Stimulated activated naive CD8-positive, alpha-beta T cell treated with anti-CD3 and anti-CD28 coated beads, Interleukin-15, Interleukin-2, amounts not matched to agents 100 ng/mL and 50 ng/mL, for 24 hours (primary cell): ENCODE results near the gene ANKRD12.

Experiments used
- H3K27ac Mint-ChIP-seq: one replicate; pipeline ENCODE4 v1.8.0; 2021; ENCODE audit warnings: mild to moderate bottlenecking, mixed read lengths
- H3K27me3 Mint-ChIP-seq: one replicate; pipeline ENCODE4 v1.8.0; 2021; ENCODE audit warnings: mixed read lengths
- H3K36me3 Mint-ChIP-seq: one replicate; pipeline ENCODE4 v1.8.0; 2021; ENCODE audit warnings: low read depth, mixed read lengths
- H3K4me1 Mint-ChIP-seq: one replicate; pipeline ENCODE4 v1.8.0; 2021; ENCODE audit warnings: low read depth, mixed read lengths
- H3K4me3 Mint-ChIP-seq: one replicate; pipeline ENCODE4 v1.8.0; 2021; ENCODE audit warnings: mild to moderate bottlenecking, mixed read lengths
- H3K9me3 Mint-ChIP-seq: one replicate; pipeline ENCODE4 v1.8.0; 2021; ENCODE audit warnings: mixed read lengths

The ANKRD12 gene

DNA sequence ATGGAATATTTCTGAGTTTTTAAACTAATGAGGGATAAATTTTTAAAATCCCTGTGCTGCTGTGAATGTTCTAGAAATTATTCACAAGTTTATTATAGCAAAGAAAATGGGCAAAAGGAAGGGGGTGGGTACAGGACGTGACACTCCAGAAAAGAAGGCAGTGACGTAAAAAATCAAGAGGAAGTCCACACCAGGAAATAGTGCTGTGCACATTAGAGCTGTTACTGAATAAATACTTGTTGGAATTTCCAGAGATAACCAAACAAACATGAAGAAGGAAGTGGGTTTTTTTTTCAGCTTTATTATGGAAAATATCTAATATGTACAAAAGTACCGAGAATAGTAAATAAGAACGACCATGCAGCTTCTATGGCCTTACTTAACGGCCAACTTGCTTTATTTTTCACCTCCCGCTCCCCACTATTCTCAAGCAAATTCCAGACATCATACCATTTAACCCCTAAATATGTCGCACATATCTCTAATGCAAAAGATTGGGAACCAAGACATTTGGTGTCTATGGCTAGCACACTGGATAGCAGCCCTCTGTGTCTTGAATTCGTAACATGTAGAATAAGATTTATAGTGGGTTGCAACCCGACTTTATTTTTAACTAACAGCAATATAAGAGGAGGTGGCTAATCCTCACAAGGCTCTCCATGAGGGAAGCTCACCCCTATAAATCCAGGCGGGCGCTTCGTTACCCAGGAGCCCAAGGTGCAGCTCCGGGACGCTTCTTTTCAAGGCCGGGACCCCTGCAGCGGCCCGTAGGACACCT, 34.7 kb upstream of the ANKRD12 start:
- Mint-ChIP-seq H3K36me3 (peaks cover 40% of the 10 kb centered on the region), H3K9me3 (no peaks in the 10 kb centered on the region), H3K27ac (peak overlapping the region; percentile 94), H3K4me3 (peak overlapping the region; percentile 93), H3K4me1 (peaks cover 54% of the 10 kb centered on the region), H3K27me3 (no peaks in the 10 kb centered on the region)

- Mint-ChIP-seq H3K4me1 (peaks cover 54% of the 10 kb centered on the region), H3K4me3 (peak within 1 kb of the TSS; percentile 93), H3K27me3 (no peaks in the 10 kb centered on the region), H3K36me3 (peaks cover 47% of the 10 kb centered on the region), H3K9me3 (no peaks in the 10 kb centered on the region), H3K27ac (peak within 1 kb of the TSS; percentile 95)
Measured at GRCh38 chr18:9102508-9103375, 33.8 kb upstream of the ANKRD12 start, which contains the start of gene NDUFV2. TSS of gene NDUFV2 (plus strand) at chr18:9102699. CDS start at chr18:9102744, 45 bp downstream.

DNA sequence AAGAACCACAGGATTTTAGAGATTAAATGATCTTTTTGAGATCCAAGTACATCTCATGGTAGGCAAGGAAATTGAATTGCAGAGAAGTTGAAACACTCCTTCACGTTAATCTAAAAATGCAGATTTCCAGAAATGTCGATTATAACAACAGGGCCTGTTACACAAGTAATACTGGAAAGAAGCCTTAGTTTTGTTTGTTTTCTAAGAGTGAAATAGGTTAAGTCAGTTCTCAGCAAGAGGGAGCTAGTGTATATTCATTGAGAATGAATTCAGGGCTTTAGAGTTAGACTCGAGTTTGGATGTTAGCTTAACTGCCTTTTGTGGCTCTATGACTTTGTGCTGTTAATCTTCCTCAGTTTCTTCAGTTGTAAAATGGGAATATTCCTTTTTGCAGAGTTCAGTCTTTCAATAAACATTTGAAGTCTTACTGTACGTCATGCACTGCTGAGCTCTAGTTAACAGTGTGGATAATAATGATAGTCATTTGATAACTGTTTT, 33.2 kb upstream of the ANKRD12 start:
- Mint-ChIP-seq H3K4me1 (peaks cover 58% of the 10 kb centered on the region), H3K36me3 (peaks cover 51% of the 10 kb centered on the region)

DNA sequence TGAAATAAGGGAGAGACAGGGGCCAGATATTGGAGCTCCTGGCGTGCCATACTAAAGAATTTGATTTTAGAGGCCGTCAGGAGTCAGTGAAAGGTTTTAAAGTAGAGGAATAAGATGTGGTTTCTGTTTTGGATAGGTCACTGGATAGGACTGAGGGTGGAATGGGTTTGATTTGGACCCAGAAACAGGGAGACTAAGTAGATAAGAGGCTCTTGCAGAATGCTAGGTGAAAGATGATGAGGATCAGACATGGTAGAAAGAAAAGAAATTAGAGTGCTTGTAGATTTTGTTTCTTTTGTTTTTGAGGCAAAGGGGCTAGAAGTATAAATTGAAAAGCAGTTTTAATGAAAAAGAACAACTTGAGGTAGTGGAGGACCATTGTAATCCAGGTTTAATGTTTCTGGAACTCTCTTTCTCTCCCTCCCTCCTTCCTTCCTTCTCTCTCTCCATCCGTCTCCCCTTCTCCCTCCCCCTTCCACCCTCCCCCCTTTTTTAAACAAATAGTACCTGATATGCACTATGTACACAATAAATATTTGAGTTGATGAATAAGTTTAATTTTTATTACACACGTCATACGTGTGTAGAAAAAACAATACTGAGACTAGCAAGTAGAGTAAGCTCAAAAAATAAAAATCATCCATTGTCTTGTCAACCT, 32.2 kb upstream of the ANKRD12 start:
- Mint-ChIP-seq H3K27ac (peak overlapping the region; percentile 95), H3K4me1 (peaks cover 66% of the 10 kb centered on the region), H3K4me3 (peak overlapping the region; percentile 93)

More for the DNA sequence above, 33.2 kb upstream of the ANKRD12 start:
- Mint-ChIP-seq H3K9me3 (no peaks in the 10 kb centered on the region), H3K27me3 (no peaks in the 10 kb centered on the region), H3K27ac (peak overlapping the region; percentile 95), H3K4me3 (peak overlapping the region; percentile 93)

DNA sequence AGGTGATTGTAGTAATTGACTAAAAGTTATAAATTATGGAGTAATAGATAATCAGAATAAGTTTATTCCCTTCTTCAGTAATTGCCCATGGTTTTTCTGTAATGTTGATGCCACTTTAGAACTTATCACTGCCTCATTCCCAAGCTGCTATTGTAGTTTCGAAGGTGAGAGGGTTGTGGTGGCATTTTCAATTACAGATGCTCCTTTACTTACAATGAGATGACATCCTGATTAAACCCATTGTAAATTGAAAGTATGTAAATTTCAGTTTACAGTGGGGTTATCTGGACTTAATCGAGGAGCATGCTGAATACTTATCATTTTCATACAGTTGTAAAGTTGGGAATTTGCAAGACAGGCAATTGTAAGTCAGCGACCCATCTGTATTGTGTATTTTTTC, 31.2 kb upstream of the ANKRD12 start:
- Mint-ChIP-seq H3K9me3 (no peaks in the 10 kb centered on the region), H3K4me1 (peaks cover 77% of the 10 kb centered on the region), H3K4me3 (peak overlapping the region; percentile 93), H3K27ac (peak overlapping the region; percentile 80), H3K36me3 (peaks cover 63% of the 10 kb centered on the region), H3K27me3 (no peaks in the 10 kb centered on the region)

More for the DNA sequence above, 32.2 kb upstream of the ANKRD12 start:
- peaks cover 57% of the 10 kb centered on the region for H3K36me3 Mint-ChIP-seq
- no peaks in the 10 kb centered on the region for H3K27me3 Mint-ChIP-seq
- no peaks in the 10 kb centered on the region for H3K9me3 Mint-ChIP-seq

DNA sequence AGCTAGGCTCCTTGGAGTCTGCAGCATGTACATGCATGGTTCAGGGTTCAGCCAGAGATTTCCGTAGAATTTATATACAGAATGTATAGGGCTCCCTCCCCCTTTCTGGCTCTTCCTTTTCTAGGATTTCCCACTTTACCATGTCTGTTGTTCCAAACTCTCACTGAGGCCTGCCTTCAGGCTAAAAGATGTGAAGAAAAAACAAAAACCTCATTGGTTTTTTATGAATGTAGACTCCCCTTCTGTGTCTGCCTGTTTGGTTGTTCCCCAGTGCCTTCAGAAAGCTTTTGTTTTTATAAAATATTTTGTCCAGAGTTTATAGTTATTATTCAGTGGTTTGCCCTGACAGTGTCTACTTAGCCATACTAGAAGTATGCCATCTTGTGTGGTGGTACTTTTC, 30.5 kb upstream of the ANKRD12 start:
- no peaks in the 10 kb centered on the region for H3K9me3 Mint-ChIP-seq
- H3K27me3 Mint-ChIP-seq, result no peaks in the 10 kb centered on the region
- H3K27ac Mint-ChIP-seq, result peak overlapping the region; percentile 80
- peaks cover 68% of the 10 kb centered on the region for H3K36me3 Mint-ChIP-seq
- H3K4me3 Mint-ChIP-seq, result peak overlapping the region; percentile 93
- peaks cover 80% of the 10 kb centered on the region for H3K4me1 Mint-ChIP-seq

GRCh38 chr18:9106800-9107584, 29.6 kb upstream of the ANKRD12 start:
- peaks cover 77% of the 10 kb centered on the region for H3K36me3 Mint-ChIP-seq
- H3K27me3 Mint-ChIP-seq, result no peaks in the 10 kb centered on the region

DNA sequence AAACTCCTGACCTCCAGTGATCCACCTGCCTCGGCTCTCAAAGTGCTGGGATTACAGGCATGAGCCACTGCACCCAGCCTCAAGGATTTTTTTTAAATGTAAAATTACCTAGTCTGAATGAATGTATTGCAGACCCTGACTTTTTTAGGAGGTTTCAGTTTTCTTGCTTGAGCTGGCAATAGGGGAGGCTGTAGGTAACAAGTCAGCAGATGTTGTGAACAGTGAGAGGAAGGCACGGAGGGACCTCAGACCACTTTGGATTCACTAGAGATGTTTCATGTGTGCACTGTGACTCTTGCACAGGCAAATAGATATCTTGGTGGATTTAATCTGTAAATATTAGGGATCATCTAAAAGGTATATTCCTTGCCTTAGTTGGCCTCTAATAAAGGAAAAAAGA, 27.7 kb upstream of the ANKRD12 start:
- H3K9me3 Mint-ChIP-seq, result no peaks in the 10 kb centered on the region
- peaks cover 79% of the 10 kb centered on the region for H3K36me3 Mint-ChIP-seq
- peak overlapping the region; percentile 37 for H3K4me3 Mint-ChIP-seq
- peak overlapping the region; percentile 74 for H3K27ac Mint-ChIP-seq
- H3K27me3 Mint-ChIP-seq, result no peaks in the 10 kb centered on the region
- H3K4me1 Mint-ChIP-seq, result peaks cover 96% of the 10 kb centered on the region

More at GRCh38 chr18:9106800-9107584, 29.6 kb upstream of the ANKRD12 start:
- peak overlapping the region; percentile 80 for H3K27ac Mint-ChIP-seq
- peak overlapping the region; percentile 93 for H3K4me3 Mint-ChIP-seq
- peaks cover 83% of the 10 kb centered on the region for H3K4me1 Mint-ChIP-seq
- no peaks in the 10 kb centered on the region for H3K9me3 Mint-ChIP-seq

DNA sequence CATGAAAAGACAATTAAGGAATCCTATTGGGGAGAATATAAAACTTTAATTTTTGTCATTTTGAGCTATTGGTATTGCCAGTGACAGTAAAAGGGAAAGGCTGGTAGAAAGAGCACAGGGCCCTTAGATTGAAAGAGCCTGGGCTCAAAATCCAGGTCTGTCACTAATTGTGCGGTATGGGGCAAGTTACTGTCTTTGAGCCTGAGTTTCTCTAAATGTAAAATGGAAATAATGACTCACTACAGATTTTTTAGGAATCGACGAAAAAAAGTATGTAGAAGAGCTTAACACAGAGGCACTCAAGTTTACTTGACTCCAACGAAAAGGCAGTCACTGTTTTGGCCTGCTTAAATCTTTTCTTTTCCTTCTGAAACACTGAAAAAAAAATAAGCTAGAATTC, 27.1 kb upstream of the ANKRD12 start:
- Mint-ChIP-seq H3K9me3 (no peaks in the 10 kb centered on the region), H3K36me3 (peaks cover 73% of the 10 kb centered on the region), H3K4me1 (peaks cover 94% of the 10 kb centered on the region), H3K4me3 (peak overlapping the region; percentile 37), H3K27me3 (no peaks in the 10 kb centered on the region), H3K27ac (peak overlapping the region; percentile 74)

DNA sequence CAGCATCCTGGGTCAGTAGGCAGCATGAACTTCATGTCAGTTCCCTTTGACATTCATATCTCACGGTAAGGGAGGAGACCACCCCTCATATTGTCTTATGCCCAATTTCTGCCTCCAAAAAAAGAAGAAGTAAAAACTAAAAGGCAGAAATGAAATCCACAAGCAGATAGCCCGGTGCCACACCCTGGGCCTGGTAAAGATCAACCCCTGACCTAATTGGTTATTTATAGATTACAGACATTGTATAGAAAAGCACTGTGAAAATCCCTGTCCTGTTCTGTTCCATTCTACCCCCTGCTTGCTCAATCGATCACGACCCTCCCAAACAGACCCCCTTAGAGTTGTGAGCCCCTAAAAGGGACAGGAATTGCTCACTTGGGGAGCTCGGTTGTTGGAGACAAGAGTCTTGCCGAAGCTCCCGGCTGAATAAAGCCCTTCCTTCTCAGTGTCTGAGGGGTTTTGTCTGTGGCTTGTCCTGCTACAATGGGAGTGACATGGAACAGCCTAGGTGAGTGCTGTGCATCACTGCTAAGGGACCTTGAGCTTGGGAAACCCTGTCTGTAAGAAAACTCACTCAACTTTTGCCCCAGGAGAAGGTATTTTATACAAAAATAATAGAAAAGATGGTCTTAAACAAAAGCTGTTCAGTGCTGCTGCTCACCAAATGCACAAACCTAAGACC, 23.0 kb upstream of the ANKRD12 start:
- H3K27me3 Mint-ChIP-seq, result no peaks in the 10 kb centered on the region
- peaks cover 95% of the 10 kb centered on the region for H3K4me1 Mint-ChIP-seq
- H3K36me3 Mint-ChIP-seq, result peaks cover 55% of the 10 kb centered on the region
- H3K4me3 Mint-ChIP-seq, result peak overlapping the region; percentile 35
- peak overlapping the region; percentile 83 for H3K27ac Mint-ChIP-seq
- H3K9me3 Mint-ChIP-seq, result no peaks in the 10 kb centered on the region

GRCh38 chr18:9115984-9116383, 20.6 kb upstream of the ANKRD12 start:
- Mint-ChIP-seq H3K4me1 (peaks cover 94% of the 10 kb centered on the region), H3K4me3 (peak overlapping the region; percentile 87), H3K36me3 (peaks cover 65% of the 10 kb centered on the region), H3K27ac (peak overlapping the region; percentile 98), H3K27me3 (no peaks in the 10 kb centered on the region), H3K9me3 (no peaks in the 10 kb centered on the region)

DNA sequence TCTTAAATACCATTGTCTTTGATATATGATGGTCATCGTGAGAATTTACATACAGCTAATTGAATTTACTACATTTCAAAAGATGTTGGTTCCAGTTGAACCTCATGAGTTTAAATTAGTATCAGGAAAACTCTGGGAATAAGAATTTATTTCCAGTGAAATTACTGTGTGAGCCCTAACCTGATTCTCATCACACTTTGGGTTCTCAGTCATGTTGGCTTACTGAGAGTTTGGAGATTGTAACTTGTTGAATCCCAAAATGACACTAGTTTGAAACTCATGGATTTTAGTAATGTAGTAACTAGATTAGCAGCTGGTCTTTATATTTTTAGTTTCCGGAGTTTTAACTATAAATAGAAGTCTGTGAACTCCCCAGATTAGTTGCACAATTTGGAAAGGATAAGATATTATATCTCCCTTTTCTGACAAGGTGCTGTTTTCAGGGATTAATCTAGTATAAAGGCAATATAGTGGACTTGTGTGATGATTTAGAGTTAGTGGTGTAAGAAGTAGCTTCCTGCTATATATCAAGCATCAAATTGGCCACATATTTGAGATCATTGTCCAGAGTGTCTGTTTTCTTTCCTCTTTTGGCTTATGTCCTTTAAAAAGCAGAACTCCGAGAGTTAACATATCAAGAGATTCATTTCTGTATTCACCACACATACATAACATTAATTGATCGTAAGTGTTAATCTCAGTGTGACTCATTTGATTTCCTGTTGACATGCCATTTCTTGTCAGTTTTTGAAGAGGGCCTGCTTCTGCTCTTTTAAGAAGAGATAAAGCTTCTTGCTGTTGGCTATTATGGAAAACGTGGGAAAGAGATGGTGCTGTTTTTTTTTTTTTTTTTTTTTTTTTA, 18.4 kb upstream of the ANKRD12 start:
- Mint-ChIP-seq H3K4me3 (peak overlapping the region; percentile 78), H3K36me3 (peaks cover 62% of the 10 kb centered on the region), H3K27me3 (no peaks in the 10 kb centered on the region), H3K9me3 (no peaks in the 10 kb centered on the region), H3K27ac (peak overlapping the region; percentile 94), H3K4me1 (peaks cover 94% of the 10 kb centered on the region)

- H3K27me3 Mint-ChIP-seq, result no peaks in the 10 kb centered on the region
- H3K27ac Mint-ChIP-seq, result peak overlapping the region; percentile 59
- peaks cover 78% of the 10 kb centered on the region for H3K36me3 Mint-ChIP-seq
- H3K9me3 Mint-ChIP-seq, result no peaks in the 10 kb centered on the region
- peak overlapping the region; percentile 39 for H3K4me3 Mint-ChIP-seq
- H3K4me1 Mint-ChIP-seq, result peaks cover 83% of the 10 kb centered on the region
Measured at GRCh38 chr18:9120796-9121195, 15.8 kb upstream of the ANKRD12 start.
